CD4-positive, alpha-beta T cell treated with Interferon alpha-2 for 1 hour (primary cell): Measurements from ENCODE around the gene HIPK2.

Experiments
- DNase-seq, 2 donors: peaks; one replicate each; pipeline ENCODE4 v3.0.0-alpha.2; 2020 to 2022

The HIPK2 gene

DNA sequence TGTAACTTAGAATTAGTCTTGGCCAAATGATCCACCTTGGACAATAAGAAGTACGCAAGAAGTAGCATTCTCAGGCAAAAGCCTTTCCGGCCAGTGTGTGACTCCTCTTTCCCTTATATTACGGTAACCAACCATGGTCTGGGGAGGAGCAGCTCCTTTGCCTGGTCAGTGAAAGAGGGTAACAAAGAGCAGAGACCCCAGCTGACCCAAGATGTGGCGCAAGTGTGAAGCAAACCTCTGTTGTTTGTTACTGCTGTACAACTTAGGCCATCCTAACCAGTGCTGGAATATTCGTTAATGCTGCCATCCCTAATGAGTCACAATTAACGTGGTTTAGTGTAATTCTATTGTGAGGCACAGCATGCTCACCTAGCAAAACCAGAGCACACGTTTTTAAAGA is 44.0 kb downstream of the HIPK2 start:
- no peak for DNase-seq

GRCh38 chr7:139732471-139733167 is 45.2 kb downstream of the HIPK2 start:
- no peak for DNase-seq

DNA sequence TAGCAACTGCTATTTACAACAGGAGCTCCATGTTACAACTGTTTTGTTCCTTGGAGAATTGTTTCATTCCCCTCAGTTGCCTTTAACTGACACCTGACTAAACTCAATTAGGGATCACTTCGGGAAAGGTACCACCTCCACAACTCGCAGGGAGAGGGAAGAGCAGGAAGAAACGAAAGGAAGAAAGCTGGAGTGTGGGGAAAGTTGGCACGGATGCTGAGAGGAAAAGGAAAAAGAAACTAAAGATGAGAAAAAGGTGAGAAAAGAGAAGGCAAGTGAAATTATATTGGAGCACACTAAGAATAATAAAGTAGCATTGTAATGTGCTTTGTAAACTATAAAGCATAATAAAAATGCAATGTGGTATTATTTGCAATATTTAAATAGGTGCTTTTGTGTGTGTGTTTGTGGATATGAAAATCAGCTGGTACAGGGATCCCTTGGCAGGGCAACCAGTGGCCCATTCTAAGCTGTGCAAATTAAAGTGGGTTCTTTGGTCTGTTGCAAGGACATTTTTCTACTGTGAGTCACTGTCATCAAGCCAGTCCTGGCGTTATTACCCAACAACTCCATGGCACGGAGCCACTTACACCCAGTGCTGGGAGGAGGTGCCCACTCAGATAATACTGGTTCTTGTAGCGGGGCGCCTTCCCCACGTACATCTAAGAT is 45.9 kb downstream of the HIPK2 start:
- peak; percentile 8 to 52 for DNase-seq

- DNase-seq = peak; percentile 24 to 54
These were observed 46.8 kb downstream of the HIPK2 start for GRCh38 chr7:139730746-139731612.

GRCh38 chr7:139728203-139728602 is 49.6 kb downstream of the HIPK2 start:
- no peak for DNase-seq

GRCh38 chr7:139727151-139727705 is 50.6 kb downstream of the HIPK2 start:
- no peak for DNase-seq

DNA sequence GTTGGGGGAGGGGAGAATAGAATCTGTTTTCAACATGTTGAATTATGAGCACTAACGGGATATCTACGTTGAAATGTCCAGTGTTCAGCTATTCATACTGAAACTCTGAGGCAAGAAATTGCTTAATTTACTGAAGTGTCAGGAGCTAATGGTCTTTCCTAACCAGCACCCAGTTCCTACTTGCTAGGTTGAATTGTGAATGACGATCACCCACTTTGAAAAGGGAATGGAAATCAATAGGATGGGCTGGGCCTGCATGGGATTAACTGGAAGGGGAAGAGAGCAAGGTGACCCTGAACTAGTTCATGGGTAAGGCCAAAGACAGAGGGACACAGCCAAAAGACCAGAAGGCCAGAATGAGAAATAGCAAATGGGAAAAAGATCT is 51.3 kb downstream of the HIPK2 start:
- DNase-seq = peak in 1 of 2 donors; percentile 7

- DNase-seq = no peak
These were observed 51.8 kb downstream of the HIPK2 start for GRCh38 chr7:139725858-139726484.

DNA sequence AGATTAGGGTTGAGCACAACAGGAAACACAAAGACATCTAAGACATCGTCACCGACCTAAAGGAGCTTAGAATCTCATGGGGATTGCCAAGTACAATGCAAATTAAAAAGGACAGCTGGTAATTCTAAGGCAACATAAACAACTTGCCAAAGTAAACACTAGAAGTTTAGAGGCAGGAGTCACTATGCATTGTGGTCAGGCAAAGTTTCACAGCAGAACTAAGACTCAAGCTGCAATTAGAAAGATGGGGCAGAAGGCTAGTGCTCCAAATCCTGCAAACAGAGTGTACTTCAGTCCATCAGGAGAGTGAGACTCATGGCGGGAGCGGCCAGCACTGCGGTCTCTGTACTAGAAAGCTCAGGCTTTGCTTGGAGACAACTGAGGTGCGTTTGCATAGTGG is 52.7 kb downstream of the HIPK2 start:
- DNase-seq = no peak

GRCh38 chr7:139722604-139723003 is 55.2 kb downstream of the HIPK2 start:
- DNase-seq = no peak

GRCh38 chr7:139721821-139722220 is 56.0 kb downstream of the HIPK2 start:
- DNase-seq = no peak

GRCh38 chr7:139721417-139721816 is 56.4 kb downstream of the HIPK2 start:
- DNase-seq = no peak

DNA sequence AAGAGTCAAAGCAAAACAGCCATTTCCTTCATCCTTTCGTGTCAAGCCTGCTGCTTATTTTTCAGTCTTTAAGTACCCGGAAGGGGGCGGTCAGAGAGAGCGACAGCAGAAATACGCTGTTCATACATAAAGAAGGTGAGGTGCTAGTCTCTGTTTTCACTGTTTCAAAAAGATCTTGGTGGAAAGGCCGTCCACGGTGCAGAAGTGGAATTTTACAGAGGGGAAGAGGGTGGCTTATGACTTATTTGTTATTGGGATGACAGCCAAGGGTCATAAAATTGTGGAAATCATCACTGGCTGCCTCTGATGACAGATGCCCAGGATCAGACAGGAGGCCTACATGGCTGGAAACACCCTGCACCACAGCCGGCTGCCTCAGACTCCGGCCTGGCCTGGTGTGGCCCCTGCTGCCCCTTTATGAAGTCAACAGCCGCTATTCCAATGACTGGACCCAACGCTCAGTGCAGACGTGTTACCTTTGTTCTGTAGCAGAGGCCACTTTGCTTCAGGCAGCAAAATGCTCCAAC is 57.0 kb downstream of the HIPK2 start:
- DNase-seq = peak in 1 of 2 donors; percentile 14

- DNase-seq = no peak
These were observed 57.6 kb downstream of the HIPK2 start for GRCh38 chr7:139720186-139720585.

DNA sequence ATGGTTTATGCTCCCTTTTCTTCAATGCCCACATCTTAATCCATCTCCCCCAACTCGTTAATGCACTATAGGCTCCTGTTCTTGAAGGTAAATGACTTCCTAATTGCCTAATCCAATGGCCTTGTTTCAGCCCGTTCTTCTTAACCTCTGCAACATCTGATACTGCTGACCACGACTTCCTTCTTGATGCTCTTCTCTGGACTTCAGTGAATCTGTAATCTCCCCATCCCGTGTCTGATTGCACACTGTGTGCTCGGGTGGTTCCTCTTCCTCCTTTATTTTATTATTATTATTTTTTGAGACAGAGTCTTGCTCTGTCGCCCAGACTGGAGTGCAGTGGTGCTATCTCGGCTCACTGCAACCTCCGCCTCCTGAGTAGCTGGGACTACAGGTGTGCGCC is 58.9 kb downstream of the HIPK2 start:
- DNase-seq = peak in 1 of 2 donors; percentile 27

DNA sequence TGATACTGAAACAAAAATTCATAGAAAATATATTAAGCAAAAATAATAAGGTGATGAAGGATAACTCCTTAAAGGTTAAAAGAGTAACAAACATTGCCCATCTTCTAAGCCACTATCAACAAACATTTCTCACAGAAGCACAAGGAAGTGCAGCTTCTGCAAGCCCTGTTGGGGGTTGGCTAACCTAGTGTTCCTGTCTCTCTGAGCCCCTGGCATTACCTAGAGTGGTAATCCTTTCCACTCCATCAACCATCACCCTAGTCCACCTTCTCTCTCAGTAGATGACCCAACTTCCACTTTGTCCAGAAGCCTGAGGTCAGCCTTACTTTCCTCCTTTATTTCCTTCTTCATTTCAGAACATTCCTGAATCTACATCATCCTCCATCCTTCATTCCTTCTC is 59.7 kb downstream of the HIPK2 start:
- no peak for DNase-seq

DNA sequence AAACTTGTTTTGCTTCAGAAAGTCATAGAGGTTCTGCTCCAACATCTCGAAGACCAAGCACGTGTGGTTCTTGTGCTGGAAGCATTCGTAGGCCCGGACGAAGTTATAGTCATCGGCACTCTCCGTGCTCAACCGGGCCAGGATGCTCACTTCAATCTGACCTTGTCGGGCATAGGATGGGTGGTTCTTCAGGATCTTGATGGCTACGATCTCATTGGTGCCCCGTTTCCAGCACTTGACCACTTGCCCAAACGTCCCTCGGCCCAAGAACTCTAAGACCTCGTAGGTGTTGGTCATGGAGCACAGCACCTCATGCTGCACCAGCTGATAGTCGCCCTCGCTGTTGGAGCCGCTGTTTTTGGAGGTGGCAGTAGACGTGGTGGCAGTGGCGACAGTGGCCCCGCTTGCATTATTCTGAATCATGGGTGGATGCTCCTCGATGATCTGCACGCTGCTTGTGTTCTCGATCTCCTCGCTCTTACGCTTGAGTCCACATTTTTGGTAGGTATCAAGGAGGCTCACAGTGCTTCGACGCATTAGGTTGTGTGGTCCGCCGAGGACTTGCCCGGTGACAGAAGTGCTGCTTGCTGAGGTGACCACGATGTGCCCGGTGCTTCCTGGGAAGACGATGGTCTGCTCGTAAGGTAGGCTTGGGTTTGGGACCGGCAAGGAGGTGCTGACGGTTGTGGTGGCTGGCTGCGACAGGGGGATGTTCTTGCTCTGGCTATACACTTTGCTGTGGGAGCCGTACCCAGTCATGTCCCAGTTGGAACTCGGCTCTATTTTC is 61.4 kb downstream of the HIPK2 start:
- no peak for DNase-seq

DNA sequence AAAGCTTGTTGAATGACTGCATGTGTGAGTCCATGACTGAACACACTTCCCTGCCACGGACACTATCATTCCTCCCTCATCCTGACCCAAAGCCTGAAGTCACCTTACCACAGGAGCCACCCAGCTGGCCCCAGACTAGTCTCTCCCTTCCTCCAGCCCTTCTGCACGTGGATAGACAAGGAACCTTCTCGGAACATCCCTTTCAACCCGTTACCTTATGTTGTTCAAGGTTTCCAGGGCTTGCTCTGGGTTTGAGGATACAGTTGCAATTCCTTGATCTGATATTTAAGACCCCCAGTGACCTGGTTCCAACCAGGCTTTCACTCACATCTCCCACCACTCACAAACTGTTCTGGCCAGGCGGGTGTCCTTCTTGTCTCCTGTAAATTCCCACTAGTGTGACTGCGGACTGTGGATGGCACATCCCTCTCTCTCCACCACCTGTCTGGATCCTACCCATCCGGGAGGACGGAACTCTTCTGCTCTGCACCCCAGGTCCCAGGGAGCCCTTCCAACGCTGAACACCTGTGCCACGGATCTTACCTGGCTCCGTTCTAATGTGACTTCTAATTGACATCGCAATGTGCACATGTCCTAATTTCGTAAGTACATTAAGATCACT is 62.5 kb downstream of the HIPK2 start:
- no peak for DNase-seq

GRCh38 chr7:139714163-139714901 is 63.5 kb downstream of the HIPK2 start:
- peak in 1 of 2 donors; percentile 54 for DNase-seq

GRCh38 chr7:139713526-139714162 is 64.2 kb downstream of the HIPK2 start:
- no peak for DNase-seq
